Esophagus squamous epithelium (tissue), 5 donors: ENCODE data around the gene TM4SF18. TPM values are rescaled to one million over a fixed set of nuclear protein-coding genes. Genes with fewer than 3 reads are reported as not detected.

ENCODE experiments used
- DNase-seq: peaks from one replicate; lab custom pipeline; 2025; lab: John Stamatoyannopoulos, UW
- H3K27ac ChIP-seq, 4 donors: fragments of 200-600 bp; sonication (generic); one replicate each; pipeline ENCODE4 v1.5.1; 2016 to 2019; ENCODE audit warnings: mild to moderate bottlenecking in 1 of 4
- H3K27me3 ChIP-seq, 4 donors: fragments of 200-600 bp; sonication (generic); 1 replicate in 3 of 4; 2 replicates in 1 of 4; pipeline versions ENCODE4 v1.5.1 to v1.6.0; 2017 to 2021; ENCODE audit warnings: antibody characterized with exemption in 1 of 4
- H3K36me3 ChIP-seq, 3 donors: fragments of 200-600 bp; sonication (generic); one replicate each; pipeline ENCODE4 v1.5.1; 2016 to 2019
- H3K4me1 ChIP-seq, 3 donors: fragments of 200-600 bp; sonication (generic); one replicate each; pipeline ENCODE4 v1.5.1; 2017 to 2019
- H3K4me3 ChIP-seq, 4 donors: fragments of 200-600 bp; sonication (generic); 1 replicate in 3 of 4; 2 replicates in 1 of 4; pipeline ENCODE4 v1.5.1; 2016 to 2019; ENCODE audit warnings: mild to moderate bottlenecking in 2 of 4, moderate library complexity in 1 of 4
- H3K9me3 ChIP-seq, 3 donors: fragments of 200-600 bp; sonication (generic); one replicate each; pipeline ENCODE4 v1.5.1; 2016 to 2019
- POLR2A ChIP-seq, 4 donors: fragments of 450-650 bp; IDR thresholded peaks; one replicate each; pipeline ENCODE4 v1.6.1; 2017; ENCODE audit warnings: antibody characterized with exemption in 4 of 4, mild to moderate bottlenecking in 4 of 4, moderate library complexity in 3 of 4
- WGBS, 2 donors: methylation state at CpG; one replicate each; pipeline ENCODE4 v1.1.5; 2018; 5-methylcytosine and 5-hydroxymethylcytosine counted together
- intact Hi-C: fragments of 100-400 bp; cut with DNase I; formaldehyde crosslinking; loops from one replicate; pipeline ENCODE4 v1.15.0; 2022
- total RNA-seq, 4 donors: library from RNA; depleted of rRNA; stranded (reverse); fragments of >200 nt; gene quantifications; one replicate each; pipeline ENCODE4 v1.1.0, GENCODE V29; 2016
- TF ChIP-seq, protein P1 (sequence below), 6 experiments: fragments of 450-650 bp in 4 of 6; fragments of 200-600 bp in 2 of 6; sonication (generic) in 2 of 6; IDR thresholded peaks; one replicate each; pipeline ENCODE4 v1.5.1; 2016 to 2019; ENCODE audit warnings: antibody characterized with exemption in 6 of 6, mild to moderate bottlenecking in 4 of 6, moderate library complexity in 4 of 6
- donor health status: DM: yes; HTN: yes; CAD: no.

Gene TM4SF18
- total RNA-seq, 4 donors from 2014 or later, result 0.95 to 5.7 (median 1.6) TPM

DNA sequence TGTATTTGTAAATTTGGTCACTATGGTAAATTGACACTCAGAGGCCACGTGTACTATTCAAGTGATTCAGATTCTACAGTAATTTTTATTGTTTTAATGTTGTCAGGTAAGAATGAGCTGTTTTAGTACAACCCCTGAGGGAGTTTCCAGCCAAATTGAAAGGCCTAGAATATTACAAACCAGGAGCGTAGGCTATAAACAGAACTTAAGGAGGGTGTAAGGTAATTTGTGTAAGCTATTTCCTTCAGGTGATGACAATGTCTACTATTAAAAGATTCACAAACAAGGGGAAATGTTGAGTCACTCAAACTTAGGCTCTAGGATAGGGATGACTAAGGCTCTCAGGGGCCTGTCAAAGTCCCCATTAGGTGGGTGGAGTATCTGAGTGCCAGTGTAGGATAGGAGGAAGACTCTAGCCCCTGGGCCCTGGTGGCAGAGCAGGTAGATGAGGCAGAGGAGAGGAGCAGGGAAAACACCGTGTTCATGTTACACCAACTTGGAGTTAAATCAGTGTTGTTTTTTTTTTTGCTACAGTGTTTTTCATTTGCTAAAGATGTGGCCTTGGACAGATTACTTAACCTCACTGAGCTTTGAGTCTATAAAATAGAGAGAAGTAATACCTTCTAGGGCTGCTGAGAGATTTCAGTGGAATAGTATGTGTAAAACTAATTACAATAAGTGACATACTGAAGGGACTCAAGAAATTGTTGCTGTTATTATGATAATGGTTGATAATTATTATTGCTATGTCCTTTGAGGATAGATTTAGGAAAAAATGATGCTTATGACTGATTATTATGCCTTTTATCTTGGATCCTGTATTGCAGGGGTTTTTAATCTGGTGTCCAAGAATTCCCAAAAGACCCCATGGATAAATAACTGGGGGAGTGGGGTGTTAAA, 33.8 kb upstream of the TM4SF18 start:
- WGBS, 2 donors, result 35 to 47% methylated on average over 3 of the region's 3 CpGs
- intact Hi-C loops, result loop anchor here (10.0 kb wide), 1 partner anchor 118 kb away; no protein-coding TSS in a partner anchor

DNA sequence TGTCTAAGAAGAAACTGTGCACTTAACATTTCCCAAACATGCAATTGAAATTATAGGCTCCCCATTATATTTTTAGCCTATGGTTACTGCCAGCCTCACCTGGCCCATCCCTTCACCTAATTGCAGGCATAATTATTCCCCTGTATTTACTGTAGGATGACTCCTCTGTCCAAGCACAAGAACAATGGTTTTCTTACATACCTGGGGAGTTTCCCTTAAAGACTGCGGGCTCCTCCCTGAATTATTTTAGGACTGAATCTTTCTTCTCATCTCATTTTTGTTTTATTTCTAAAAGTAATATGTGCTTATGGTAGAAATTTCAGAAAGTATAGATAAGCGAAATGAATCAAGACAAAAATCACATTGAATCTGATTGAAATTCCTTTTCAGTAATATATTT, 32.6 kb upstream of the TM4SF18 start:
- DNase-seq, result no peak
- intact Hi-C loops, result loop anchor here (10.0 kb wide), 1 partner anchor 119 kb away; no protein-coding TSS in a partner anchor
- no peaks in the 10 kb centered on the region for H3K27me3 ChIP-seq
- TF ChIP-seq, protein P1, sequence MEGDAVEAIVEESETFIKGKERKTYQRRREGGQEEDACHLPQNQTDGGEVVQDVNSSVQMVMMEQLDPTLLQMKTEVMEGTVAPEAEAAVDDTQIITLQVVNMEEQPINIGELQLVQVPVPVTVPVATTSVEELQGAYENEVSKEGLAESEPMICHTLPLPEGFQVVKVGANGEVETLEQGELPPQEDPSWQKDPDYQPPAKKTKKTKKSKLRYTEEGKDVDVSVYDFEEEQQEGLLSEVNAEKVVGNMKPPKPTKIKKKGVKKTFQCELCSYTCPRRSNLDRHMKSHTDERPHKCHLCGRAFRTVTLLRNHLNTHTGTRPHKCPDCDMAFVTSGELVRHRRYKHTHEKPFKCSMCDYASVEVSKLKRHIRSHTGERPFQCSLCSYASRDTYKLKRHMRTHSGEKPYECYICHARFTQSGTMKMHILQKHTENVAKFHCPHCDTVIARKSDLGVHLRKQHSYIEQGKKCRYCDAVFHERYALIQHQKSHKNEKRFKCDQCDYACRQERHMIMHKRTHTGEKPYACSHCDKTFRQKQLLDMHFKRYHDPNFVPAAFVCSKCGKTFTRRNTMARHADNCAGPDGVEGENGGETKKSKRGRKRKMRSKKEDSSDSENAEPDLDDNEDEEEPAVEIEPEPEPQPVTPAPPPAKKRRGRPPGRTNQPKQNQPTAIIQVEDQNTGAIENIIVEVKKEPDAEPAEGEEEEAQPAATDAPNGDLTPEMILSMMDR (IDR thresholded peaks at IDR 0.05), result no peak
- TF ChIP-seq POLR2A (IDR thresholded peaks at IDR 0.05), result no peak
- H3K27ac ChIP-seq, result peak overlapping the region in 3 of 4 donors; percentile 26 to 96 (median 91)
- peaks cover 8 to 73% (median 40%) of the 10 kb centered on the region in 3 donors for H3K4me1 ChIP-seq
- 77 to 79% methylated on average over 2 of the region's 2 CpGs for WGBS, 2 donors
- no peak overlapping the region for H3K4me3 ChIP-seq
- peaks cover 0 to 16% (median 0%) of the 10 kb centered on the region in 3 donors for H3K36me3 ChIP-seq
- H3K9me3 ChIP-seq, result no peaks in the 10 kb centered on the region

More for the DNA sequence above, 33.8 kb upstream of the TM4SF18 start:
- Histone ChIP-seq H3K9me3 (no peaks in the 10 kb centered on the region), H3K27ac (peak overlapping the region; percentile 52 to 96 (median 83)), H3K4me3 (no peak overlapping the region), H3K27me3 (no peaks in the 10 kb centered on the region), H3K4me1 (peaks cover 11 to 85% (median 47%) of the 10 kb centered on the region in 3 donors), H3K36me3 (peaks cover 0 to 16% (median 0%) of the 10 kb centered on the region in 3 donors)
- TF ChIP-seq, protein P1 (IDR thresholded peaks at IDR 0.05), result no peak
- TF ChIP-seq POLR2A (IDR thresholded peaks at IDR 0.05), result no peak
- DNase-seq, result no peak

DNA sequence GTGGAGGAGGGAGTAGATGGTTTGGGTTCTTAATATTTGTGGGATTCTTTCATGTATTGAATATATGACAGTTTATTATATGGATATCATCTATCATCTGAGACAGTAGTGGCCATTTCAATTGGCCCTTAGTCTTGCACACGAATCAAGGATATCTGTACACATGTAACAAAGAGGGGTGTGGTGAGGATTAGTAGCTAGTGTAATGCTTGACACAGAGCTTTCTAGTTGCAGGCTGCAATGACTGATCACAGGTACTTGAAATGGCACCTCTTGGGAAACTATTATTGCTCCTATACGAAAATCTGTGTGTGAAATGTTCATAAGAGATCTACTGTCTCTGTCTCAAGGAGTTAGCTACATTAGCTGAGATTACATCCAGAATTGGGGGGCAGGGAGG, 31.2 kb upstream of the TM4SF18 start:
- Histone ChIP-seq H3K4me3 (no peak overlapping the region), H3K4me1 (peaks cover 0 to 59% (median 30%) of the 10 kb centered on the region in 3 donors), H3K9me3 (no peaks in the 10 kb centered on the region), H3K36me3 (peaks cover 0 to 13% (median 0%) of the 10 kb centered on the region in 3 donors), H3K27ac (peak overlapping the region in 2 of 4 donors; percentile 46 to 53), H3K27me3 (no peaks in the 10 kb centered on the region)
- WGBS, 2 donors, result 61 to 73% methylated on average over 2 of the region's 2 CpGs
- DNase-seq, result no peak
- intact Hi-C loops, result loop anchor here (10.0 kb wide), 1 partner anchor 120 kb away; no protein-coding TSS in a partner anchor
- TF ChIP-seq POLR2A (IDR thresholded peaks at IDR 0.05), result no peak
- TF ChIP-seq, protein P1 (IDR thresholded peaks at IDR 0.05), result no peak

DNA sequence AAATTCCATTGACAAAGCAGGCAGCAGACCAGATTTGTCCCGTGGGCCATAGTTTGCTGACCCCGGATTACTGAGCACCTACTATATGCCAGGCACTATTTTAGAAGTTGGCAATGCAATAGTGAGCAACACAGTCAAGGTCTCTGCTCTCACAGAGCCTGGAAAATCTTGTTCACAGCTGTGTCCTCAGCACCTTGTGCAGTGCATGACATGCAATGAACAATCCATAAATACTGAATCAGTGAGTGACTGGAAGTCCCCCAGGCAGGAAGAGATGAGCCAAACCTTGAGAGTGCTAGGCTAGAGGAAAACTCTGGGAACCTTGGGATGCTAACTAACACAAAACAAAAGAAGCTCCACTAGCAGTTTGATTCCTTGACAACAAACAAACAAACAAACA, 29.6 kb upstream of the TM4SF18 start:
- DNase-seq, result no peak
- peaks cover 0 to 43% (median 15%) of the 10 kb centered on the region in 3 donors for H3K4me1 ChIP-seq
- no peaks in the 10 kb centered on the region for H3K36me3 ChIP-seq
- no peak overlapping the region for H3K4me3 ChIP-seq
- H3K27ac ChIP-seq, result no peak overlapping the region
- intact Hi-C loops, result loop anchor here (10.0 kb wide), 1 partner anchor 122 kb away; no protein-coding TSS in a partner anchor
- TF ChIP-seq, protein P1 (IDR thresholded peaks at IDR 0.05), result no peak
- no peak for TF ChIP-seq POLR2A (IDR thresholded peaks at IDR 0.05)
- no peaks in the 10 kb centered on the region for H3K9me3 ChIP-seq
- no peaks in the 10 kb centered on the region for H3K27me3 ChIP-seq
- 65 to 68% methylated on average over 2 of the region's 2 CpGs for WGBS, 2 donors

DNA sequence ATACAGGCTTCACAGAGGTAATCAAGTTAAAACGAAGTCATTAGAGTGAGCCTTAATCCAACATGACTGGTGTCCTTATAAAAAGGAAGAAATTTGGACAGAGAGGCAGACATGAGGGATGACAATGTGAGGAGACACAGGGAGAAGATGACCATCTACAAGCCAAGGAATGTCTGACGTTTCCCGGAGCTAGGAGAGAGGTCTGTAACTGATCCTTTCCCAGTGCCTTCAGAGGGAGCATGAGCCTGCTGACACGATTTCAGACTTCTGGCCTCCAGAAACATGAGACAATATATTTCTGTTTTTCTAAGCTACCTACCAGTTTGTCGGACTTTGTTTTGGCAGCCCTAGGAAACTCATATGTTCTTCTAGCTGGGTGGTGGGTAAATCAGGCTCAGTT, 28.9 kb upstream of the TM4SF18 start:
- no peak for DNase-seq
- Histone ChIP-seq H3K4me3 (no peak overlapping the region), H3K9me3 (no peaks in the 10 kb centered on the region), H3K4me1 (peaks cover 0 to 37% (median 10%) of the 10 kb centered on the region in 3 donors), H3K27ac (no peak overlapping the region), H3K36me3 (no peaks in the 10 kb centered on the region), H3K27me3 (no peaks in the 10 kb centered on the region)
- no peak for TF ChIP-seq POLR2A (IDR thresholded peaks at IDR 0.05)
- TF ChIP-seq, protein P1 (IDR thresholded peaks at IDR 0.05), result no peak
- intact Hi-C loops, result loop anchor here (10.0 kb wide), 1 partner anchor 122 kb away; no protein-coding TSS in a partner anchor
- 74 to 78% methylated on average over 5 of the region's 5 CpGs for WGBS, 2 donors
